Ascending aorta (tissue), 2 donors: ENCODE results near the gene CPXM2. TPM values are rescaled to one million over a fixed set of nuclear protein-coding genes. Genes with fewer than 3 reads are reported as not detected.

Source experiments
- DNase-seq, 2 donors: peaks; one replicate each; pipeline ENCODE4 v3.0.0-alpha.2; 2019; ENCODE audit warnings: low spot score in 2 of 2
- H3K27ac ChIP-seq, 2 donors: fragments of 200-600 bp; sonication (generic); one replicate each; pipeline ENCODE4 v1.5.1; 2016 to 2017; ENCODE audit warnings: mild to moderate bottlenecking in 1 of 2
- H3K27me3 ChIP-seq: fragments of 200-600 bp; sonication (generic); one replicate; pipeline ENCODE4 v1.5.1; 2017
- H3K36me3 ChIP-seq, 2 donors: fragments of 200-600 bp; sonication (generic); one replicate each; pipeline ENCODE4 v1.5.1; 2016
- H3K4me1 ChIP-seq, 2 donors: fragments of 200-600 bp; sonication (generic); one replicate each; pipeline ENCODE4 v1.5.1; 2016 to 2017; ENCODE audit warnings: mild to moderate bottlenecking in 1 of 2
- H3K4me3 ChIP-seq, 2 donors: fragments of 200-600 bp; sonication (generic); one replicate each; pipeline ENCODE4 v1.5.1; 2016 to 2017; ENCODE audit warnings: mild to moderate bottlenecking in 1 of 2
- H3K9me3 ChIP-seq, 2 donors: fragments of 200-600 bp; sonication (generic); one replicate each; pipeline ENCODE4 v1.5.1; 2016
- CTCF ChIP-seq, 3 experiments: fragments of 200-600 bp in 2 of 3; fragments of 450-650 bp in 1 of 3; sonication (generic) in 2 of 3; IDR thresholded peaks; one replicate each; pipeline ENCODE4 v1.5.1; 2016 to 2019; ENCODE audit warnings: antibody characterized with exemption in 3 of 3, mild to moderate bottlenecking in 1 of 3, moderate library complexity in 1 of 3
- intact Hi-C: fragments of 100-400 bp; cut with DNase I; formaldehyde crosslinking; loops from one replicate; pipeline ENCODE4 v1.15.1; 2023
- total RNA-seq: library from RNA; depleted of rRNA; stranded (reverse); fragments of >200 nt; gene quantifications from one replicate; pipeline ENCODE4 v1.1.0, GENCODE V29; 2016

CPXM2 gene
- total RNA-seq, 1 donor from 2014 or later, result 125 TPM

- no peak for TF ChIP-seq CTCF (IDR thresholded peaks at IDR 0.05)
- H3K4me1 ChIP-seq, result peaks cover 4 to 35% of the 10 kb centered on the region in 2 donors
- H3K4me3 ChIP-seq, result no peak overlapping the region
- H3K9me3 ChIP-seq, result no peaks in the 10 kb centered on the region
- H3K27ac ChIP-seq, result peak overlapping the region in 1 of 2 donors; percentile 27
- DNase-seq, result no peak
- intact Hi-C loops, result loop anchor here (10.0 kb wide), 1 partner anchor 46 kb away; the partner anchor contains the start of gene CPXM2
- H3K27me3 ChIP-seq, result no peaks in the 10 kb centered on the region
- no peaks in the 10 kb centered on the region for H3K36me3 ChIP-seq
These were observed 42.8 kb downstream of the CPXM2 start for GRCh38 chr10:123848564-123849457.

- Histone ChIP-seq H3K4me1 (peaks cover 4 to 39% of the 10 kb centered on the region in 2 donors), H3K27ac (peak overlapping the region in 1 of 2 donors; percentile 28), H3K4me3 (no peak overlapping the region), H3K36me3 (no peaks in the 10 kb centered on the region), H3K27me3 (no peaks in the 10 kb centered on the region), H3K9me3 (no peaks in the 10 kb centered on the region)
- intact Hi-C loops, result loop anchor here (10.0 kb wide), 1 partner anchor 47 kb away; the partner anchor contains the start of gene CPXM2
- no peak for TF ChIP-seq CTCF (IDR thresholded peaks at IDR 0.05)
- DNase-seq, result no peak
These were observed 43.7 kb downstream of the CPXM2 start for GRCh38 chr10:123847686-123848432.

- Histone ChIP-seq H3K4me3 (no peak overlapping the region), H3K27me3 (no peaks in the 10 kb centered on the region), H3K4me1 (peaks cover 4 to 30% of the 10 kb centered on the region in 2 donors), H3K9me3 (no peaks in the 10 kb centered on the region), H3K27ac (peak overlapping the region in 1 of 2 donors; percentile 3), H3K36me3 (peaks cover 7 to 13% of the 10 kb centered on the region in 2 donors)
- TF ChIP-seq CTCF (IDR thresholded peaks at IDR 0.05), result no peak
- intact Hi-C loops, result loop anchor here (10.0 kb wide), 1 partner anchor 51 kb away; the partner anchor contains the start of gene CPXM2
- DNase-seq, result no peak
These were observed 47.8 kb downstream of the CPXM2 start for GRCh38 chr10:123843835-123844234.

- Histone ChIP-seq H3K36me3 (peaks cover 7 to 21% of the 10 kb centered on the region in 2 donors), H3K27ac (peak overlapping the region; percentile 30 to 45), H3K27me3 (no peaks in the 10 kb centered on the region), H3K4me3 (no peak overlapping the region), H3K9me3 (no peaks in the 10 kb centered on the region), H3K4me1 (peaks cover 0 to 21% of the 10 kb centered on the region in 2 donors)
- TF ChIP-seq CTCF (IDR thresholded peaks at IDR 0.05), result no peak
- intact Hi-C loops, result loop anchor here (10.0 kb wide), 1 partner anchor 52 kb away; the partner anchor contains the start of gene CPXM2
- DNase-seq, result peak in 1 of 2 donors; percentile 66
These were observed 48.8 kb downstream of the CPXM2 start for GRCh38 chr10:123842692-123843385.

- intact Hi-C loops, result loop anchor here (10.0 kb wide), 1 partner anchor 53 kb away; the partner anchor contains the start of gene CPXM2
- Histone ChIP-seq H3K4me3 (no peak overlapping the region), H3K36me3 (peaks cover 7 to 23% of the 10 kb centered on the region in 2 donors), H3K4me1 (peaks cover 0 to 11% of the 10 kb centered on the region in 2 donors), H3K9me3 (no peaks in the 10 kb centered on the region), H3K27me3 (no peaks in the 10 kb centered on the region), H3K27ac (peak overlapping the region in 1 of 2 donors; percentile 14)
- no peak for TF ChIP-seq CTCF (IDR thresholded peaks at IDR 0.05)
- DNase-seq, result no peak
These were observed 50.0 kb downstream of the CPXM2 start for GRCh38 chr10:123841560-123841959.
